Measurements from ENCODE around the gene CD22.
"Not testable (repeated sequence)": the region's sequence is repeated elsewhere in the genome, so short reads cannot be mapped to it uniquely, and the experiment has no call there.

The CD22 gene

DNA sequence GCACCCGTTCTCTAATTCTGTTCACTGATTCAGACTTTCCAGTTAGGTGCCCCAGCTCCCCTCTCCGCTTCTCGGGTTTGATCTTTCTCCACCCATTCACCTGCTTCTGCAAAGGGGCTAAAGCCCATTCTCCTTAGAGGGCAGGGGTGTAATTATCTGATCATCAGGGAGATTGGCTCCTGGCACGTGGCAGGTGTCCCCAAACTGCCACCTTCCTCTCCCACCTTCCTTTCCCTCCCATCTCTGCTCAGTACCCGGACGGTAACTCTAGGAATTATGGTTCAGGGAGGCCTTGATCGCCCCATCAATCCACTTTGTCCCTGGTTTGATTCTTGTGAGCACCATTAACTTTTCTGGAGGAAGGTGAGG lies 18.9 kb downstream of the CD22 start:
- peak overlapping the region in 1 of 2 donors; percentile 2 for H3K4me3 Mint-ChIP-seq
- peaks cover 71 to 100% of the 10 kb centered on the region in 2 donors for H3K4me1 Mint-ChIP-seq
- ATAC-seq (replicated peaks), result no peak
- no peaks in the 10 kb centered on the region for H3K27me3 Mint-ChIP-seq
- no peak for DNase-seq
- H3K27ac Mint-ChIP-seq, result peak overlapping the region; percentile 99
- H3K36me3 Mint-ChIP-seq, result peaks cover 30 to 63% of the 10 kb centered on the region in 2 donors
- no peaks in the 10 kb centered on the region for H3K9me3 Mint-ChIP-seq

DNA sequence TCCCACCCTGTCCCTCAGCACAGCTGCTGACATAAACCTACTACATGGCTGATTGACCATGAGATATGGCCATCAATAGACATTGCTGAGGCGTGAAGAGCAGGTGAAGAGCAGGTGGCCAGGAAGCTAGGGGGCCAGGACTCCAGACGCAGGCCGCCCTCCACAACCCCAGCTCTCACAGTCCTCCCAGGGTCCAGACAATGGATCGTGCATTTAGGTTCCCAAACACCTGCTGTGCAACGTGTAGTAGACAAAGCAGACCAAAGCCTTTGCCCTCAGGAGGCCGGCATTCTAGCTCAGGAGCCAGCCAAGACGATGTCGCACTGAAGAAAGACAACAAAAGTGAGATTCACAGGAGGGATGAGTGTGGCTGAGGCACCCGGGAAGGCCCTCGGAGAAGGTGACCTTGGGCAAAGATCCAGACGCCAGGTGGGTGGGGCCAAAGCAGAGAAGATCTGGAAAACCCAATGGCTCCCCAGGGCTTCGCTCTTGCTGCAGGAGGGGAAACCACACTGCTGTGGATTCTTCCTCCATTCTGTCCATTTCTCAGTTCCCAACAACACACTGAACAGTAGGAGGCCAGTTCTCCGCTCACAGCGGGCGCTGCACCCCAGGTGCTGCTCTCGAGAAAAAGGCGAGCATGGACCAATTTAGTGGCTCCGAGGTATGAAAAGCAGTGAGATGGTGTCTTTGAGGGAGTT lies 20.1 kb downstream of the CD22 start:
- H3K27ac Mint-ChIP-seq, result peak overlapping the region; percentile 88
- no peak for DNase-seq
- H3K9me3 Mint-ChIP-seq, result no peaks in the 10 kb centered on the region
- peaks cover 68 to 91% of the 10 kb centered on the region in 2 donors for H3K4me1 Mint-ChIP-seq
- H3K27me3 Mint-ChIP-seq, result no peaks in the 10 kb centered on the region
- no peak for ATAC-seq (replicated peaks)
- peak overlapping the region; percentile 25 to 54 for H3K4me3 Mint-ChIP-seq
- H3K36me3 Mint-ChIP-seq, result peaks cover 23 to 52% of the 10 kb centered on the region in 2 donors

DNA sequence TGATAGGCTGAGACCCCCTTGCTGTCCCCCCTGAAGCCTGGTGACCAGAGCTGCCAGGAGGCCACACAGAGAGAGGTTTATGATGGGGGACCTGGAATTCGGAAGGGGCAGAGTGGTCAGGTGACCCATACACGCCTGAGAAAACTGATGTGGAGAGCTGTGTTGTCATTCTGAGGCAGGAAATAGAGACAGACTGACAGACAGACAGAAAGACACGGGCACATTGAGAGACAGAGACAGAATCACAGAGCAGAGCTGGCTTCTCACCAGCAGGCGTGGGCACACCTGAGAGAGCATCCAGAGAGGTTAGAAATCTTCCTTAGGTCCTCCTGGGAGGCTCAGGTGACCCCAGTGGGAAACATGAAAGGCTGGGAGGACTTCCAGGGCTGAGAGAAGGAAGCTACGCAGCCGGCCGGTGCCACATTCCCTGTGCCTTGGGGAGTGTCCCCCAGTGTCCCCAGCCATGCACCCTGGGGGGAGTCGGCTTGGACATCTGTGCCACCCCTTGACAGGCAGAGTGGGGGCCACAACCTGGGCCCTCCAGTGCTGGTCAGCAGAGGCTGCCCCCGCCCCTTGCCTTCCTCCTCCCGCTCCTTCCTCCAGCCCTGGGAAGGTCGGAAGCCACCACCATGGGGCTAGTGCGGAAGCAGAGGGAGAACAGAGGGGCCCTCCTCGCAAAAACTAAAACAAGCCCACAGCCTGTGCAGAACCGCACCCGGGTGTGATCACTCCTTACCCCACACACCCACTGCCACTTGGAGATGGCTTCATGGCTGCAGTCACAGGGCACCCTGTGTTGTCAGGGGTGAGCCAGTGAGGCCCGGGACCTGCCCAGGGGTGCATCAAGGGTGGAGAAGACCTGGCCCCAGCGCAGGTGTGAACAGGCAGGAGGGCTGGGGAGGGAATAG lies 20.9 kb downstream of the CD22 start:
- H3K27me3 Mint-ChIP-seq, result no peaks in the 10 kb centered on the region
- peaks cover 19 to 44% of the 10 kb centered on the region in 2 donors for H3K36me3 Mint-ChIP-seq
- DNase-seq (no peak), ATAC-seq (replicated peaks) (no peak)
- peak overlapping the region; percentile 93 for H3K27ac Mint-ChIP-seq
- peak overlapping the region; percentile 22 to 23 for H3K4me3 Mint-ChIP-seq
- peaks cover 60 to 83% of the 10 kb centered on the region in 2 donors for H3K4me1 Mint-ChIP-seq
- no peaks in the 10 kb centered on the region for H3K9me3 Mint-ChIP-seq

DNA sequence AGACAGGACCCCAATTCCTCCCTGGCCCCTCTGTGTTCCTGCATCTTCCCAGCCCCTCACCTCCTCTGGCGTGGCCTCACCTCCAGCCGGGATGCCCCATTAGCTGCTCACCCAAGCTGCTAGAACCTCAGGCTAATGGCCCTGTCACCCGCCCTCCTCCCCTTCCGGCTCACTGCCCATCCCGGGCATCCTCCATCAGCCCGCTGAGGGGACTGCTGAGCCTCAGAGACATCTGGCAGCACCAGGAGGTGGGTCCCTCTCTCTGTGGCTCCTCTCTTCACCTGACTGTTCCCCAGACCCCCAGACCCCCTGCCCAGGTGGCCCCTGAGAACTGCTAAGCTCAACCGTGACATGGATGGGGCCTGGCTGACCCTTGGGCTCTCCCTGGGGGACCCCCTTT lies 21.6 kb downstream of the CD22 start:
- H3K27ac Mint-ChIP-seq, result peak overlapping the region; percentile 93

DNA sequence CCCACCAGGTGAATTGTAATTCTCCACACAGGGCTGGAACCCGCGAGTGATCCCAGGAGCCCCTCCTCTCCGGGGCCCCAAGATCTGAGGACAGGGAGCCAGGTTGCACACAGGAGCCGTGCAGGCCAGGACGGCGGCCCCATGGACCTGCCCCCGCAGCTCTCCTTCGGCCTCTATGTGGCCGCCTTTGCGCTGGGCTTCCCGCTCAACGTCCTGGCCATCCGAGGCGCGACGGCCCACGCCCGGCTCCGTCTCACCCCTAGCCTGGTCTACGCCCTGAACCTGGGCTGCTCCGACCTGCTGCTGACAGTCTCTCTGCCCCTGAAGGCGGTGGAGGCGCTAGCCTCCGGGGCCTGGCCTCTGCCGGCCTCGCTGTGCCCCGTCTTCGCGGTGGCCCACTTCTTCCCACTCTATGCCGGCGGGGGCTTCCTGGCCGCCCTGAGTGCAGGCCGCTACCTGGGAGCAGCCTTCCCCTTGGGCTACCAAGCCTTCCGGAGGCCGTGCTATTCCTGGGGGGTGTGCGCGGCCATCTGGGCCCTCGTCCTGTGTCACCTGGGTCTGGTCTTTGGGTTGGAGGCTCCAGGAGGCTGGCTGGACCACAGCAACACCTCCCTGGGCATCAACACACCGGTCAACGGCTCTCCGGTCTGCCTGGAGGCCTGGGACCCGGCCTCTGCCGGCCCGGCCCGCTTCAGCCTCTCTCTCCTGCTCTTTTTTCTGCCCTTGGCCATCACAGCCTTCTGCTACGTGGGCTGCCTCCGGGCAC lies 22.6 kb downstream of the CD22 start:
- Mint-ChIP-seq H3K27me3 (no peaks in the 10 kb centered on the region), H3K4me1 (peaks cover 52 to 70% of the 10 kb centered on the region in 2 donors), H3K27ac (peak overlapping the region; percentile 88)

More for the DNA sequence above, 21.6 kb downstream of the CD22 start:
- no peaks in the 10 kb centered on the region for H3K27me3 Mint-ChIP-seq
- H3K4me1 Mint-ChIP-seq, result peaks cover 56 to 75% of the 10 kb centered on the region in 2 donors
- no peak for DNase-seq
- H3K9me3 Mint-ChIP-seq, result no peaks in the 10 kb centered on the region
- no peak overlapping the region for H3K4me3 Mint-ChIP-seq
- peaks cover 14 to 38% of the 10 kb centered on the region in 2 donors for H3K36me3 Mint-ChIP-seq
- no peak for ATAC-seq (replicated peaks)

DNA sequence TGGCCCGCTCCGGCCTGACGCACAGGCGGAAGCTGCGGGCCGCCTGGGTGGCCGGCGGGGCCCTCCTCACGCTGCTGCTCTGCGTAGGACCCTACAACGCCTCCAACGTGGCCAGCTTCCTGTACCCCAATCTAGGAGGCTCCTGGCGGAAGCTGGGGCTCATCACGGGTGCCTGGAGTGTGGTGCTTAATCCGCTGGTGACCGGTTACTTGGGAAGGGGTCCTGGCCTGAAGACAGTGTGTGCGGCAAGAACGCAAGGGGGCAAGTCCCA lies 23.1 kb downstream of the CD22 start:
- H3K27me3 Mint-ChIP-seq, result no peaks in the 10 kb centered on the region
- peaks cover 0 to 23% of the 10 kb centered on the region in 2 donors for H3K36me3 Mint-ChIP-seq
- H3K4me1 Mint-ChIP-seq, result peaks cover 46 to 65% of the 10 kb centered on the region in 2 donors
- H3K4me3 Mint-ChIP-seq, result peak overlapping the region in 1 of 2 donors; percentile 10
- no peaks in the 10 kb centered on the region for H3K9me3 Mint-ChIP-seq
- peak overlapping the region; percentile 88 for H3K27ac Mint-ChIP-seq
- DNase-seq (no peak), ATAC-seq (replicated peaks) (no peak)

More for the DNA sequence above, 22.6 kb downstream of the CD22 start:
- Mint-ChIP-seq H3K36me3 (peaks cover 4 to 28% of the 10 kb centered on the region in 2 donors), H3K4me3 (peak overlapping the region in 1 of 2 donors; percentile 10), H3K9me3 (no peaks in the 10 kb centered on the region)
- DNase-seq (no peak), ATAC-seq (replicated peaks) (no peak)

DNA sequence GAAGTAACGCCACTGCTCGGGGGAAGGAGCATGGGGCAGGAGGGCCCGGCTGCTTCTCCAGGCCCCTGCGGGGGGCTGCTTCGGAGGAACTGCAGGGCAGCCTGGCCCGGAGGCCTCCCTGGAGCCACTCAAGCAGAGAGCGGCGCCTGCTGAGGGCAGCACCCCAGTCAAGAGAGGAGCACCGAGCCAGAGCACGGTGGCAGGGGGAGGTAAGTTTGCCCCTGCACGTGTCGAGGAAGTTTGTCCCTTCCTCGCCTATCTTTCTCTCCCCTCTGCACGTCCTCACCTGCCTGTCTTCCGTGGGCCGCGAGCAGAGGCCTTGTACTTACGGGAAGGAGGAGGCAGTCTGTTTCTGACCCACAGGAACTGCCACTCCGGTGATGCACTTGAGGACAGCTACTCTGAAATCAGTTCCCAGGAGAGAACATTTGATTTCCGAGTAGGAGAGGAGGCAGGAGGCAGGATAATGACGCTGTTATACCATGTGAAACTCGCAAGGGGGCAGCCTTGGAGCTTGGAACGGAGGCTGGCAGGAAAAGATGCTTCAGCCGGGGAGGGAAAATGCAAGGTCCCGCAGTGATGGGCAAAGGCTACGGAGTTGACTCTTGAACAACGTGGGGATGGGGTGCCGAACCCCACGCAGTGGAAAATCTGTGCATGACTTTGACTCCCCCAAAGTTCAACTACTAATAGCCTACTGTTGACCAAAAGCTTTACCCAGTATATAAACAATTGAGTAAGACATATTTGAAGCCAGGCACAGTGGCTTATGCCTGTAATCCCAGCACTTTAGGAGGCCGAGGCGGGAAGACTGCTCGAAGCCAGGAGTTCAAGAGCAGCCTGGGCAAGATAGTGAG lies 23.7 kb downstream of the CD22 start:
- peak overlapping the region; percentile 45 to 49 for H3K4me3 Mint-ChIP-seq
- H3K9me3 Mint-ChIP-seq, result no peaks in the 10 kb centered on the region
- H3K27me3 Mint-ChIP-seq, result no peaks in the 10 kb centered on the region
- H3K36me3 Mint-ChIP-seq, result peaks cover 0 to 19% of the 10 kb centered on the region in 2 donors
- H3K27ac Mint-ChIP-seq, result peak overlapping the region; percentile 88
- peaks cover 42 to 59% of the 10 kb centered on the region in 2 donors for H3K4me1 Mint-ChIP-seq
- DNase-seq (peak; percentile 72), ATAC-seq (replicated peaks) (peak; percentile 49 to 60)

DNA sequence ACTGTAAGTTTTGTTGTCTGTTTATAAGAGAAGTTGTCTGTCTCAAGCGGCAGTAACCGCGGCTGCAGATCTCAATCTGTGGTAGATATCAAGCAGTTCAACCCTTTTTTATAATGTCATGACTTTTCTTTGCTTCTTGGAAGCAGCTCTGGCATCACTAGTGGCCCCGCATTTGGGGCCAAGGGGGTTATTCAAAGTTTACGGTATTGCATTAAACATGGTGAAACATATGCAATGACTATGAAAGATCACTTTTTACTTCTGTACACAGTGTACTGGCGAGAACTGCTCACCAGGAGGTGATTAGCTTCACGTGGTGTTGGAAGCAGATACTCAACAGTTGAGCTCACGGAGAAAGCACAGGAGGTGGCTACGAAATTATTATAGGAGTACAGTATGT lies 24.6 kb downstream of the CD22 start:
- Mint-ChIP-seq H3K4me1 (peaks cover 39 to 56% of the 10 kb centered on the region in 2 donors), H3K27me3 (peaks cover 6 to 8% of the 10 kb centered on the region in 2 donors), H3K9me3 (no peaks in the 10 kb centered on the region), H3K4me3 (no peak overlapping the region), H3K27ac (no peak overlapping the region), H3K36me3 (peaks cover 0 to 10% of the 10 kb centered on the region in 2 donors)
- DNase-seq, result no peak
- no peak for ATAC-seq (replicated peaks)

DNA sequence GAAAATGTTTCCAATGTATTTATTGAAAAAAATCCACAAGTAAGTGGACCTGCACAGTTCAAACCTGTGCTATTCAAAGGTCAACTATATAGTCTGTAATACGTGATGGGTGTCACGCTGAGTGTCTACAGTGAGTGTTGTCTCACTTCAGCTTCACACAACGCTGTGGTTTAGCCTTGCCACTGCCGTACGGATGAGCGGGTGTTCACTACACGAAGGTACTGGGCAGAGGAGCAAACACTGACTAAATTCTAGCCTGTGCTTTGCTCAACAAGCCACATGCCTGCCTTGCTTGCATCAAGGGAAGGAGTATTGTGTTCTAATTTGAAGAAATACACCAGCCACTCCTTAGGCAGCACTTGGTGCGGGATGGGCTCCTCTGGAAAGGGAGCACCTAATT lies 25.9 kb downstream of the CD22 start:
- no peaks in the 10 kb centered on the region for H3K36me3 Mint-ChIP-seq
- H3K9me3 Mint-ChIP-seq, result no peaks in the 10 kb centered on the region
- ATAC-seq (replicated peaks), result no peak
- H3K4me1 Mint-ChIP-seq, result peaks cover 30 to 43% of the 10 kb centered on the region in 2 donors
- no peak overlapping the region for H3K27ac Mint-ChIP-seq
- peaks cover 6 to 8% of the 10 kb centered on the region in 2 donors for H3K27me3 Mint-ChIP-seq
- DNase-seq, result no peak
- H3K4me3 Mint-ChIP-seq, result no peak overlapping the region

DNA sequence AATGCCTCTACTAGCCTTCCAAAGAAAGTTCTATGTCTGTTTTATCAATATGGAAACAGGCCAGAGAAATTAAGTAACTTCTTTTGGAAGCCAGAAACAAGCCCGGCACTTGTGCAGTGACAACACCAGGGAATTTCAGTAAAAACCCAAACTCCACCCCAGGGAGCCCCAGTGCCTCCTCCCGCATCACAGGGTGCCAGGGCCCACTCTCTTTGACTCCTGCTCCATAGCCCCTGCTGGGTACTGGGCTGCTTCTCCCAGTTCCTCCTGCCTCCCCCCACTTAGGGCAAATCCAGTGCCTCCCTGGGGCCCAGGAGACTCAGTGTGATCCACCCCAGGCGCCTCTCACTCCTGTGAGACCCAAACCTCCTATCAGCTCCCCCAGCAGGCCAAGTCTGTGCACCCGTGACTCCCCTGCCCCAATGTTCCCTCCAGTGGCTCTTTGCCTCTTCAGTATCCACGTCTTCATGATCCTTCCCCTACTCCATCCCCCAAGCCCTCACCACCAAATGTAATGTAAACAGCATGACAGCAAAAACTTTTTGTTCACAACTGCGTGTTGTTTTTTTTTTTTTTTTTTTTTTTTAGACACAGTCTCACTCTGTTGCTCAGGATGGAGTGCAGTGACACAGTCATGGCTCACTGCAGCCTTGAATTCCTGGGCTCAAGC lies 26.9 kb downstream of the CD22 start:
- Mint-ChIP-seq H3K4me1 (peaks cover 21 to 33% of the 10 kb centered on the region in 2 donors), H3K27ac (no peak overlapping the region), H3K9me3 (no peaks in the 10 kb centered on the region), H3K27me3 (peaks cover 6 to 8% of the 10 kb centered on the region in 2 donors), H3K36me3 (no peaks in the 10 kb centered on the region), H3K4me3 (no peak overlapping the region)
- ATAC-seq (replicated peaks) (no peak), DNase-seq (no peak)

DNA sequence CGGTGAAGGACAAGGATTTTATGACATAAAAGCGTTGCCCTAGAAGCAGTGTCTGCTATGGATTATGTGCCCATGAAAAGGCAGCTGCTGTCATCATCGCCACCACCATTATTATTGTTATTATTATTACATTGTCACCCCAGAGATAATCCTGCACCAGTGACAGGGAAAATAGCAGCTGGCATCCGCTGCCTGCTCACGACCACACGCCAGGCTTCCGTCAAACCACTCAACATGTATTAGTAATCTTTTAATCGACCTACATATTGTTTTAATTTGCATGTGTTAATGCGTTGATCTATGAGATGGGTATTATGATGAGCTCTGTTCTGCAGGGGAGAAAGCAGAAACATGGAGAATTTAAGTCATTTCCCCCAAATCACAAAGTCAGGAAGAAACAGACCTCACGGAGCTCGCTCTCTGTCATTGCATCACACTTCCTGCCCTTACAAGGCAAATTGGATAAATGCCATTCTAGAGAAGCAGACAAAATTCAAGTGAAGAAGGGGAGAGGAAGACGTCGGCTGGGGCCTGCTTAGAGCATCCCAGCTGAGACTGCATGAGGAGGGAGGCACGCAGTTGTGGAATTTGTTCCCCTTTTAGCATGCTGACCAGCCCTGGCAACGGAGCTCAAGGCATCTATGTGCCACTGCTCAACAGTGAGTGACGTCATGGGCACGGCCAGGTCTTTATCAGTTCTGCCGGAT lies 29.0 kb downstream of the CD22 start, which contains the start of gene FFAR3:
TSS of gene FFAR3 (plus strand) at position 594 of the 707 bp plus-strand sequence. CDS start 431 bp downstream, outside the sequence.
- no peak for ATAC-seq (replicated peaks)
- Mint-ChIP-seq H3K9me3 (no peaks in the 10 kb centered on the region), H3K36me3 (no peaks in the 10 kb centered on the region), H3K4me3 (no peak within 1 kb of the TSS), H3K27me3 (peaks cover 19 to 29% of the 10 kb centered on the region in 2 donors), H3K27ac (no peak within 1 kb of the TSS), H3K4me1 (peaks cover 13 to 24% of the 10 kb centered on the region in 2 donors)
- DNase-seq, result no peak

DNA sequence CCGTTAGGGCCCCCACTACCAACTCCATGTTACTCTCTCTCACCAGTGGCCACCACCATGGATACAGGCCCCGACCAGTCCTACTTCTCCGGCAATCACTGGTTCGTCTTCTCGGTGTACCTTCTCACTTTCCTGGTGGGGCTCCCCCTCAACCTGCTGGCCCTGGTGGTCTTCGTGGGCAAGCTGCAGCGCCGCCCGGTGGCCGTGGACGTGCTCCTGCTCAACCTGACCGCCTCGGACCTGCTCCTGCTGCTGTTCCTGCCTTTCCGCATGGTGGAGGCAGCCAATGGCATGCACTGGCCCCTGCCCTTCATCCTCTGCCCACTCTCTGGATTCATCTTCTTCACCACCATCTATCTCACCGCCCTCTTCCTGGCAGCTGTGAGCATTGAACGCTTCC lies 29.8 kb downstream of the CD22 start:
- Mint-ChIP-seq H3K4me1 (peaks cover 13 to 23% of the 10 kb centered on the region in 2 donors), H3K27me3 (peaks cover 19 to 32% of the 10 kb centered on the region in 2 donors)
- not testable (repeated sequence) for H3K4me3 Mint-ChIP-seq; H3K9me3 Mint-ChIP-seq; ATAC-seq (replicated peaks); H3K27ac Mint-ChIP-seq; H3K36me3 Mint-ChIP-seq; DNase-seq

Data from stimulated activated naive B cell treated with anti-CD40 and anti-IgM and Interleukin-4, amounts not matched to agents 10 μg/mL and 1 μg/mL and 100 μg/mL, for 72 hours (primary cell).